ENCODE measurements around the gene GABARAPL2. TPM values are rescaled to one million over a fixed set of nuclear protein-coding genes. Genes with fewer than 3 reads are reported as not detected.

The GABARAPL2 gene, protein sequence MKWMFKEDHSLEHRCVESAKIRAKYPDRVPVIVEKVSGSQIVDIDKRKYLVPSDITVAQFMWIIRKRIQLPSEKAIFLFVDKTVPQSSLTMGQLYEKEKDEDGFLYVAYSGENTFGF
- total RNA-seq, result 10 to 100 TPM; 35.9 to 66.2 TPM

- DNase-seq (peak; percentile 79 to 87 (median 85)), ATAC-seq (peak; percentile 90)
- Histone ChIP-seq H3K4me1 (peaks cover 34% of the 10 kb centered on the region), H3K9me3 (no peaks in the 10 kb centered on the region), H3K36me3 (replicated peaks in 1 of 2; ENCODE audit: insufficient read depth in 1 of 2, low read depth in 2 of 2) (no peaks in the 10 kb centered on the region), H3K27ac (peak within 1 kb of the TSS; percentile 42 to 83 (median 69)), H3K4me3 (peak within 1 kb of the TSS; percentile 40 to 96), H3K27me3 (no peaks in the 10 kb centered on the region)
- intact Hi-C loops (cut with DNase I), result no loop called here
- 0 to 1% methylated on average over 7 to 62 of the region's 69 CpGs for WGBS, 2 donors
- TF ChIP-seq POLR2A (IDR thresholded peaks at IDR 0.05), result peak; percentile 28 to 82 (median 64)
- TF ChIP-seq, protein P1, sequence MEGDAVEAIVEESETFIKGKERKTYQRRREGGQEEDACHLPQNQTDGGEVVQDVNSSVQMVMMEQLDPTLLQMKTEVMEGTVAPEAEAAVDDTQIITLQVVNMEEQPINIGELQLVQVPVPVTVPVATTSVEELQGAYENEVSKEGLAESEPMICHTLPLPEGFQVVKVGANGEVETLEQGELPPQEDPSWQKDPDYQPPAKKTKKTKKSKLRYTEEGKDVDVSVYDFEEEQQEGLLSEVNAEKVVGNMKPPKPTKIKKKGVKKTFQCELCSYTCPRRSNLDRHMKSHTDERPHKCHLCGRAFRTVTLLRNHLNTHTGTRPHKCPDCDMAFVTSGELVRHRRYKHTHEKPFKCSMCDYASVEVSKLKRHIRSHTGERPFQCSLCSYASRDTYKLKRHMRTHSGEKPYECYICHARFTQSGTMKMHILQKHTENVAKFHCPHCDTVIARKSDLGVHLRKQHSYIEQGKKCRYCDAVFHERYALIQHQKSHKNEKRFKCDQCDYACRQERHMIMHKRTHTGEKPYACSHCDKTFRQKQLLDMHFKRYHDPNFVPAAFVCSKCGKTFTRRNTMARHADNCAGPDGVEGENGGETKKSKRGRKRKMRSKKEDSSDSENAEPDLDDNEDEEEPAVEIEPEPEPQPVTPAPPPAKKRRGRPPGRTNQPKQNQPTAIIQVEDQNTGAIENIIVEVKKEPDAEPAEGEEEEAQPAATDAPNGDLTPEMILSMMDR (IDR thresholded peaks at IDR 0.05), result no peak
These were observed at the start of gene GABARAPL2 for GRCh38 chr16:75566040-75566757. Gene GABARAPL2, plus strand, starts transcription at chr16:75566379. Its CDS starts 108 bp downstream, at chr16:75566487.

DNA sequence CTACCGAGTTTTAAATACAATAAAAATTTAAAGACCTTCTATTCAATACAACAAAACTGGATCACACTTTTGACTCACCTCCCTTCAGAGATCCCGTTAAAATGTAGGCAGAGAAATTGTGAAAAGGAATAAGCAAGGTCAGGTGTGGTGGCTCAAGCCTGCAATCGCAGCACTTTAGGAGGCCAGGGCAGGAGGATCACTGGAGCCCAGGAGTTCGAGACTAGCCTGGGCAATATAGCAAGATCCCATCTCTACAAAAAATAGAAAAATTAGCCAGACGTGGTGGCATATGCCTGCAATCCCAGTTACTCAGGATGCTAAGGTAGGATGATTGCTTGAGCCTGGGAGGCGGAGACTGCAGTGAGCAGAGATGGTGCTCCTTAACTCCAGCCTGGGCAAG is 47.0 kb upstream of the GABARAPL2 start:
- intact Hi-C loops (cut with DNase I), result no loop called here
- TF ChIP-seq, protein P1 (IDR thresholded peaks at IDR 0.05), result no peak
- ATAC-seq, result no peak
- peaks cover 10% of the 10 kb centered on the region for H3K4me1 ChIP-seq
- DNase-seq, result no peak
- no peak overlapping the region for H3K4me3 ChIP-seq
- 87 to 93% methylated on average over 6 of the region's 6 CpGs for WGBS, 2 donors
- no peaks in the 10 kb centered on the region for H3K9me3 ChIP-seq
- H3K27ac ChIP-seq, result no peak overlapping the region
- H3K27me3 ChIP-seq, result no peaks in the 10 kb centered on the region
- no peaks in the 10 kb centered on the region for H3K36me3 ChIP-seq (replicated peaks in 1 of 2; ENCODE audit: insufficient read depth in 1 of 2, low read depth in 2 of 2)

- intact Hi-C loops (cut with DNase I), result no loop called here
- Histone ChIP-seq H3K27me3 (no peaks in the 10 kb centered on the region), H3K27ac (no peak overlapping the region), H3K9me3 (no peaks in the 10 kb centered on the region), H3K4me1 (peaks cover 9% of the 10 kb centered on the region), H3K36me3 (replicated peaks in 1 of 2; ENCODE audit: insufficient read depth in 1 of 2, low read depth in 2 of 2) (no peaks in the 10 kb centered on the region), H3K4me3 (no peak overlapping the region)
- DNase-seq, result no peak
- no peak for ATAC-seq
- WGBS, 2 donors, result 82 to 89% methylated on average over 5 of the region's 5 CpGs
- TF ChIP-seq POLR2A (IDR thresholded peaks at IDR 0.05), result no peak
- TF ChIP-seq, protein P1 (IDR thresholded peaks at IDR 0.05), result no peak
These were observed 40.0 kb upstream of the GABARAPL2 start for GRCh38 chr16:75526032-75526790.

GRCh38 chr16:75527825-75528299 is 38.3 kb upstream of the GABARAPL2 start:
- Histone ChIP-seq H3K27ac (peak overlapping the region in 2 of 4 donors; percentile 15 to 36), H3K9me3 (no peaks in the 10 kb centered on the region), H3K27me3 (no peaks in the 10 kb centered on the region), H3K4me3 (no peak overlapping the region), H3K36me3 (replicated peaks in 1 of 2; ENCODE audit: insufficient read depth in 1 of 2, low read depth in 2 of 2) (no peaks in the 10 kb centered on the region), H3K4me1 (peaks cover 9% of the 10 kb centered on the region)
- intact Hi-C loops (cut with DNase I), result no loop called here
- 14 to 28% methylated on average over 3 to 5 of the region's 5 CpGs for WGBS, 2 donors
- ATAC-seq (peak; percentile 75), DNase-seq (peak; percentile 28 to 52 (median 44))
- TF ChIP-seq, protein P1 (IDR thresholded peaks at IDR 0.05), result no peak
- TF ChIP-seq POLR2A (IDR thresholded peaks at IDR 0.05), result no peak

All from body of pancreas (tissue), 4 donors.